Activated naive CD4-positive, alpha-beta T cell treated with anti-CD3 and anti-CD28 coated beads, Interleukin-2, amount 50 U/mL, for 72 hours (primary cell): Measurements from ENCODE around the gene SERPIND1. TPM values are rescaled to one million over a fixed set of nuclear protein-coding genes. Genes with fewer than 3 reads are reported as not detected.
"Not testable (repeated sequence)": the region's sequence is repeated elsewhere in the genome, so short reads cannot be mapped to it uniquely, and the experiment has no call there.

ENCODE experiments used
- ATAC-seq, 2 donors: fragments of 150-1000 bp; cut with Tn5 transposase; 2 replicates each; pipeline ENCODE4 v1.10.0; 2021; ENCODE audit warnings: mild to moderate bottlenecking in 2 of 2, moderate library complexity in 2 of 2
- DNase-seq, 2 donors: peaks; one replicate each; pipeline ENCODE4 v3.0.0; 2021 to 2022; ENCODE audit warnings: low spot score in 2 of 2
- H3K27ac Mint-ChIP-seq, 2 donors: one replicate each; pipeline ENCODE4 v1.8.0; 2022; ENCODE audit warnings: mild to moderate bottlenecking in 2 of 2, mixed read lengths in 2 of 2
- H3K36me3 Mint-ChIP-seq, 2 donors: one replicate each; pipeline ENCODE4 v1.8.0; 2022; ENCODE audit warnings: mixed read lengths in 2 of 2
- H3K9me3 Mint-ChIP-seq, 2 donors: one replicate each; pipeline ENCODE4 v1.8.0; 2022; ENCODE audit warnings: mixed read lengths in 2 of 2
- total RNA-seq, 2 donors: library from RNA; stranded (reverse); gene quantifications; one replicate each; pipeline ENCODE4 v1.2.3, GENCODE V29; 2022

SERPIND1 gene
- total RNA-seq: not detected

GRCh38 chr22:20773793-20774212 is at the start of gene SERPIND1:
Gene SERPIND1 (plus strand): TSS chr22:20774113. CDS start chr22:20779313, 5,200 bp downstream.
- ATAC-seq (no peak), DNase-seq (no peak)
- H3K27ac Mint-ChIP-seq: peak within 1 kb of the TSS in 1 of 2 donors; percentile 36
- H3K36me3 Mint-ChIP-seq: no peaks in the 10 kb centered on the region
- H3K9me3 Mint-ChIP-seq: no peaks in the 10 kb centered on the region

GRCh38 chr22:20724676-20725454 is 49.0 kb upstream of the SERPIND1 start:
- no peak for DNase-seq
- Mint-ChIP-seq H3K9me3 (no peaks in the 10 kb centered on the region), H3K36me3 (no peaks in the 10 kb centered on the region), H3K27ac (peak overlapping the region; percentile 2 to 55)
- ATAC-seq: no peak

- no peaks in the 10 kb centered on the region for H3K9me3 Mint-ChIP-seq
- DNase-seq: no peak
- ATAC-seq: no peak
- H3K36me3 Mint-ChIP-seq: no peaks in the 10 kb centered on the region
- H3K27ac Mint-ChIP-seq: peak overlapping the region in 1 of 2 donors; percentile 9
Observed at GRCh38 chr22:20725987-20726558, 47.8 kb upstream of the SERPIND1 start.

GRCh38 chr22:20727118-20728015 is 46.5 kb upstream of the SERPIND1 start:
- H3K9me3 Mint-ChIP-seq: no peaks in the 10 kb centered on the region
- ATAC-seq: no peak
- DNase-seq: no peak
- H3K36me3 Mint-ChIP-seq: no peaks in the 10 kb centered on the region
- H3K27ac Mint-ChIP-seq: no peak overlapping the region

- no peak for DNase-seq
- Mint-ChIP-seq H3K9me3 (no peaks in the 10 kb centered on the region), H3K27ac (peak overlapping the region in 1 of 2 donors; percentile 77), H3K36me3 (no peaks in the 10 kb centered on the region)
- ATAC-seq: no peak
Observed at GRCh38 chr22:20728523-20729190, 45.3 kb upstream of the SERPIND1 start.

GRCh38 chr22:20729194-20729593 is 44.7 kb upstream of the SERPIND1 start:
- ATAC-seq (no peak), DNase-seq (no peak)
- H3K27ac Mint-ChIP-seq: peak overlapping the region in 1 of 2 donors; percentile 55
- no peaks in the 10 kb centered on the region for H3K9me3 Mint-ChIP-seq
- H3K36me3 Mint-ChIP-seq: no peaks in the 10 kb centered on the region

GRCh38 chr22:20732431-20732830 is 41.5 kb upstream of the SERPIND1 start:
- H3K27ac Mint-ChIP-seq, H3K36me3 Mint-ChIP-seq, H3K9me3 Mint-ChIP-seq, ATAC-seq, DNase-seq: not testable (repeated sequence)

- ATAC-seq, H3K36me3 Mint-ChIP-seq, H3K9me3 Mint-ChIP-seq, DNase-seq: not testable (repeated sequence)
- peak overlapping the region; percentile 13 to 42 for H3K27ac Mint-ChIP-seq
Observed at GRCh38 chr22:20735356-20736162, 38.4 kb upstream of the SERPIND1 start.

- not testable (repeated sequence) for ATAC-seq, DNase-seq, H3K36me3 Mint-ChIP-seq, H3K27ac Mint-ChIP-seq, H3K9me3 Mint-ChIP-seq
Observed at GRCh38 chr22:20736891-20737290, 37.0 kb upstream of the SERPIND1 start.

GRCh38 chr22:20738394-20739089 is 35.4 kb upstream of the SERPIND1 start:
- Mint-ChIP-seq H3K36me3 (no peaks in the 10 kb centered on the region), H3K9me3 (no peaks in the 10 kb centered on the region), H3K27ac (peak overlapping the region in 1 of 2 donors; percentile 75)
- DNase-seq: no peak
- no peak for ATAC-seq

GRCh38 chr22:20740222-20740951 is 33.5 kb upstream of the SERPIND1 start:
- Mint-ChIP-seq H3K36me3 (no peaks in the 10 kb centered on the region), H3K9me3 (no peaks in the 10 kb centered on the region), H3K27ac (no peak overlapping the region)
- DNase-seq: no peak
- ATAC-seq: no peak

- no peaks in the 10 kb centered on the region for H3K9me3 Mint-ChIP-seq
- ATAC-seq (no peak), DNase-seq (no peak)
- no peak overlapping the region for H3K27ac Mint-ChIP-seq
- H3K36me3 Mint-ChIP-seq: no peaks in the 10 kb centered on the region
Observed at GRCh38 chr22:20741008-20741633, 32.8 kb upstream of the SERPIND1 start.

GRCh38 chr22:20741634-20742581 is 32.0 kb upstream of the SERPIND1 start:
- peak in 1 of 2 donors; percentile 45 for DNase-seq
- no peak for ATAC-seq
- H3K36me3 Mint-ChIP-seq: no peaks in the 10 kb centered on the region
- H3K27ac Mint-ChIP-seq: no peak overlapping the region
- H3K9me3 Mint-ChIP-seq: no peaks in the 10 kb centered on the region
